Measurements from ENCODE around the gene CSNK1D. TPM values are rescaled to one million over a fixed set of nuclear protein-coding genes. Genes with fewer than 3 reads are reported as not detected.

The CSNK1D gene
- total RNA-seq, 4 donors from 2014 or later = 16.5 to 173 (median 44.6) TPM

- no peak for TF ChIP-seq POLR2A (IDR thresholded peaks at IDR 0.05)
- TF ChIP-seq CTCF (IDR thresholded peaks at IDR 0.05) = no peak
- no peaks in the 10 kb centered on the region for H3K36me3 ChIP-seq
Measured at GRCh38 chr17:82278786-82279391, 5.4 kb upstream of the CSNK1D start.

GRCh38 chr17:82278308-82278707 lies 4.8 kb upstream of the CSNK1D start:
- no peak overlapping the region for H3K27ac ChIP-seq
- no peak overlapping the region for H3K4me3 ChIP-seq
- DNase-seq = no peak
- TF ChIP-seq POLR2A (IDR thresholded peaks at IDR 0.05) (no peak), CTCF (IDR thresholded peaks at IDR 0.05) (no peak)
- no peaks in the 10 kb centered on the region for H3K36me3 ChIP-seq
- intact Hi-C loops (cut with DNase I; ENCODE audit: low total_unique reads) = no loop called here
- no peaks in the 10 kb centered on the region for H3K9me3 ChIP-seq
- H3K27me3 ChIP-seq = no peaks in the 10 kb centered on the region
- H3K4me1 ChIP-seq = peaks cover 0 to 9% of the 10 kb centered on the region in 2 donors

More at GRCh38 chr17:82278786-82279391, 5.4 kb upstream of the CSNK1D start:
- DNase-seq = no peak
- Histone ChIP-seq H3K9me3 (no peaks in the 10 kb centered on the region), H3K27ac (no peak overlapping the region), H3K4me1 (peaks cover 0 to 7% of the 10 kb centered on the region in 2 donors), H3K4me3 (no peak overlapping the region), H3K27me3 (no peaks in the 10 kb centered on the region)
- intact Hi-C loops (cut with DNase I; ENCODE audit: low total_unique reads) = no loop called here

GRCh38 chr17:82277851-82278250 lies 4.4 kb upstream of the CSNK1D start:
- DNase-seq = no peak
- intact Hi-C loops (cut with DNase I; ENCODE audit: low total_unique reads) = no loop called here
- H3K27me3 ChIP-seq = no peaks in the 10 kb centered on the region
- no peak overlapping the region for H3K27ac ChIP-seq
- no peak overlapping the region for H3K4me3 ChIP-seq
- H3K36me3 ChIP-seq = no peaks in the 10 kb centered on the region
- H3K9me3 ChIP-seq = no peaks in the 10 kb centered on the region
- peaks cover 0 to 9% of the 10 kb centered on the region in 2 donors for H3K4me1 ChIP-seq
- TF ChIP-seq POLR2A (IDR thresholded peaks at IDR 0.05) (no peak), CTCF (IDR thresholded peaks at IDR 0.05) (no peak)

- intact Hi-C loops (cut with DNase I; ENCODE audit: low total_unique reads) = no loop called here
- no peaks in the 10 kb centered on the region for H3K27me3 ChIP-seq
- no peaks in the 10 kb centered on the region for H3K36me3 ChIP-seq
- no peaks in the 10 kb centered on the region for H3K9me3 ChIP-seq
- TF ChIP-seq CTCF (IDR thresholded peaks at IDR 0.05) (no peak), POLR2A (IDR thresholded peaks at IDR 0.05) (no peak)
- no peak overlapping the region for H3K27ac ChIP-seq
- no peak for DNase-seq
- peaks cover 0 to 11% of the 10 kb centered on the region in 2 donors for H3K4me1 ChIP-seq
- H3K4me3 ChIP-seq = no peak overlapping the region
Measured at GRCh38 chr17:82276938-82277337, 3.4 kb upstream of the CSNK1D start.

- peaks cover 0 to 20% of the 10 kb centered on the region in 2 donors for H3K4me1 ChIP-seq
- H3K36me3 ChIP-seq = no peaks in the 10 kb centered on the region
- DNase-seq = no peak
- intact Hi-C loops (cut with DNase I; ENCODE audit: low total_unique reads) = no loop called here
- no peak overlapping the region for H3K4me3 ChIP-seq
- H3K27me3 ChIP-seq = no peaks in the 10 kb centered on the region
- H3K27ac ChIP-seq = no peak overlapping the region
- H3K9me3 ChIP-seq = no peaks in the 10 kb centered on the region
- no peak for TF ChIP-seq POLR2A (IDR thresholded peaks at IDR 0.05)
- TF ChIP-seq CTCF (IDR thresholded peaks at IDR 0.05) = no peak
Measured at GRCh38 chr17:82275326-82275725, 1.8 kb upstream of the CSNK1D start.
